Measurements from ENCODE around the gene KIAA1328.

Gene KIAA1328

DNA sequence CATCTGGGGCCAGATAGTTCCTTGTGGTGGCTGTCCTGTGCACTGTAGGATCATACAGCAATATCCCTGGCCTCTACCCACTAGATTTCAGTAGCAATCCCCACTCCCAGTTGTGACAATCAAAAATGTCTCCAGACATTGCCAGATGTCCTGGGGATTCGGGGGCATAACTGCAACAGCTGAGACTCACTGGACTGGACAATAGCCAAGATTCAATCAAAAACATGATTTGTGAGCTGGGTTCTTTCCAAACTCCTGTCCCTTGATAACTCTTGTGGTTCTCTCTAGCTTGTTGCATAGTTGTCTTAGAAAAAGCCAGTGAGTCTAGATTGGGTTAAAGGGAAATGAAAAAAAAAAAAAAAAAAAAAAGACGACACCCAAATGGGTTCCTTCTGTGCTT lies 443.3 kb downstream of the KIAA1328 start:
- DNase-seq (ENCODE audit: extremely low read depth in 1 of 2, low read depth in 1 of 2) = no peak

DNA sequence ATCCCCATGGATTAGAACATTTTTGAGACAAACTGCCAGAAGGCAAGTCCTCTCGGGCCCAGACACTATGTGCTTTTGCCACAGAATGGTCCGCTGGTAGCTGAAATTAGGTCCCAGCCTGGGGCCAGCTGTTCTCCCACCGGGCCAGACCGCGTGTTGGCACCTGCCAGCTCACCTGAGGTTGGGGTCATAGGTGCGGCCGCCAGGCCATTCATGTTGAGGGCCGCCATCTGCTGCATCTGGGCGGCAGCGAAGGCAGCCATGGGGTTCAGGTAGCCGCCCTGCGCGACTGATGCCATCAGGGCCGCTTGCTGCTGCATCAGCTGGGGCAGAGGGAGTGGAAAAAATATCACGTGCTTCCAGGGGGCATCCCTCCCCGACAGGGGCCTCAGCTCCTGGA lies 443.9 kb downstream of the KIAA1328 start:
- DNase-seq (ENCODE audit: extremely low read depth in 1 of 2, low read depth in 1 of 2) = no peak

DNA sequence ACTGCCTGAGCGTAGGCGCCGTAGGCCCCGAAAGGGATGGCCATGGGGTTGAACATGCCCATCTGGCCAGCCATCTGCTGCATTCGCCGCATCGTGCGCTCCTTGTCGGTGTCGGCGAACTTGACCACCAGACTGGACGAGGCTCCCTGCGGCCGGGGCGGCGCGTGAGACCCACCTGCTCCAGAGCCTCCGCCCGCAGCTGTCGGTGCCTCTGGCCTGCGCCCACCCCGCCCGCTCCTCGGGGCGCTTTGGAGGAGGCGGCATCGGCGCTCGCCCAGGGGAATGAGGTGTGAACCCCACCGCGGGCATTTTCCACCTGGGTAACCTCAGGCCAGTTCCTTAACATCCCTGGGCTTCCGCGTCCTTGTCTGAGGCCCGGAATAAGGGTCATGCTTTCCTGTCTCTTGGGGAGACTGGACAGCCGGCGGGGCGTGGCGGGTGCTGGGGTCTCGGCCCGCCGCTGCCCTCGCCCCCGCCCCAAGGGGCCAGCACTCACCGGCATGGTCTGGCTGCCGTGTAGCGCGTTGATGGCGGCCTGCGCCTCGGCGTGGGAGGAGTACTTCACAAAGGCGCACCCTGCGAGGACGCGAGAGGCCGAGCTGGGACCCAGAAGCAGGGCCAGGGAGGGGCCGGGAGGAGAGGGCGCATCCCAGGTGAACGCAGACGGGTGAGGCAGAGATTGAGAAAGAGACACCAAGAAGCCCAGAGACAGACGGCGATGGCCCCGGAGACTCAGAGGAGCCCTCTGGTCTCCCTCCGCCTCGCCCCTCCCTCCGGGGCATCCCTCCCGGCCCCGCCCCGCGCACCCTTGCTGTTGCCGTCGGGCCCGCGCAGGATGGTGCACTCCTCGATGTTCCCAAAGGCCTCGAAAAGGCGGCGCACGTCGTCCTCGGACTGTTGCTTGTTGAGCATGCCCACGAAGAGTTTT lies 445.6 kb downstream of the KIAA1328 start:
- no peak for DNase-seq (ENCODE audit: extremely low read depth in 1 of 2, low read depth in 1 of 2)

DNA sequence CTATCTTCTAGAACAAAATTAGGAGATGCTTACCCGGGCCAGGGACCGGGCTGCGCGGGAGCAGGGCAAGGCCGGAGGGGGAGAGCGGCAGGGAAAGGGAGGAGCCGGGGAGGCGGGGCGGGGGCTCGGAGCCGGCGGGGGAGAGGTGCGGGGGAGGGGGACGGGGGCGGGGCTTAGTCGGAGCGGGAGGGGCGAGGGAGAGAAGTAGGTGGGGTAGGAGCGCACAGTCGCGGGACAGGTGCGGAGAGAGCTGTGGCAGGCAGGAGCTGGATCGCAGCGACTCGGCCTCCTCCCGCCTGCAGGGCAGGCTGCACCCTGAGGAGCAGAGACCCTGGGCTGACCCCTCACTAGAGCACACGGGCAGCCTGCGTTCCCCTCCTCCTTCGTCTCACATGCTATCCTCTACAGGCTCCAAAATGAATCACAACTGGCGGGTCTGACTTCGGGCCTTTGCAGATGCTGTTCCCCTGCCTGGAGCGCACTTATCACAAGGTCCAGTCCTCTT lies 446.4 kb downstream of the KIAA1328 start:
- no peak for DNase-seq (ENCODE audit: extremely low read depth in 1 of 2, low read depth in 1 of 2)

DNA sequence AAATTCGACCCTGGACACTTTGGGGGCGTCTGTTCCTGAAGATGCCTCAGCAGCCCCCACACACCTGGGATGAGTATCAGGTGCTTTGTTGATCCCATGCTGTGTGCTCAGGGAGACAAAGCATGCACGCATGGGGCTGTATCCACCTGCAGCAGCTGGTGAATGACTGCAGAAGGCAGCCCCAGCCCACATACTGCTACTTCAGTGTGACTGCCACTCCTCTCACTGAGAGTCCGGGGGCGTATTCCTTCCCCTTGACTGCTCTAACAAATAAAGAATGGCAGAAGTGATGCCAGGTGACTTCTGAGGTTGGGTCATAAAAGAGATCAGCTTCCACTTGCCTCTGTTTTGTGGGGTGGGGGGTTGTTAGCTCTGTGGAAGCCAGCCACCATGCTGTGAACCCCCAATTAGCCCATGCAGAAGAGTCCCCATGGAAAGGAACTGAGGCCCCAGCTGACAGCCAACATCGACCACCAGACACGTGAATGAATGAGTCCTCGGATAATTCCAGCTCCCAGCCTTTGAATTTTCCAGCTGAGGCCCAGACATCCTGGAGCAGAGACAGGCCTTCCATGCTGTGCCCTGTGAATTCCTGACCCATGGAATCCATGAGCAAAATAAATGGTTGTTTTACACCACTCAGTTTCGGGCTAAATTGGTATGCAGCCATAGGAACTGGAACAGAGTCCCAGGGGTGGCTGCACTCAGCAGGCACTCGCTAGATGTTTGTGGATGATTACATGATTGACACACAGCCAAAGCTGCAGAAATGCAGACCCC lies 447.4 kb downstream of the KIAA1328 start:
- no peak for DNase-seq (ENCODE audit: extremely low read depth in 1 of 2, low read depth in 1 of 2)

DNA sequence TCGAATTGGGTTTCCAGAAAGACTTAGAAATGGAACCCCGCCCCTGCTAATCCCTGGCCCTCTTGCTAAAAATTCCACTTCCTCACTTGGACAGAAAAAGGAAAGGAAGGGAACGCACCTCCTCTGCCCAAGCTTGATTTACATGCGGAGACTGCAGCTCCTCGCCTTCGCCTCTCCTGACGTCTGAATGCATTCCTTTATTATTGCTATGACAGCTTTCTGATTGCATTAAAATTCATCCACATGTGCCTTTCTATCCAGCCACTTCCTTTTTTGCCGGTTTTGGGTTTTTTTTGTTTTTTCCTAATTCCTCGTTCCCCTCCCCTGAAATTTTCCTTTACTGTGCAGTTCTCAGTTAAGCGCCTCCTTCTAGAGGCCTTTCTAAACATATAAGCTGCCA lies 448.9 kb downstream of the KIAA1328 start:
- DNase-seq (ENCODE audit: extremely low read depth in 1 of 2, low read depth in 1 of 2) = no peak

Data from activated CD8-positive, alpha-beta memory T cell treated with anti-CD3 and anti-CD28 coated beads for 1 hour (primary cell).